GM12878 (cell line): Measurements from ENCODE around the gene PSRC1. TPM values are rescaled to one million over a fixed set of nuclear protein-coding genes. Genes with fewer than 3 reads are reported as not detected.

Experiments
- ATAC-seq: fragments of 200-7000 bp; cut with Tn5 transposase; 3 replicates; pipeline ENCODE4 v1.9.1; 2020; ENCODE audit warnings: mild to moderate bottlenecking, moderate library complexity
- BruUV-seq: library from RNA; stranded (reverse); fragments of 400-500 nt; replicated peaks from 2 replicates; lab custom pipeline; 2021; lab: Mats Ljungman, UMichigan
- CTCF ChIA-PET: fragments of 300-600 bp; sonication (Branson Sonifier 250); formaldehyde crosslinking; extraction: SDS; loops from one replicate; lab custom pipeline; 2021; ENCODE audit warnings: inconsistent platforms; lab: Yijun Ruan, JAX
- POLR2A ChIA-PET: fragments of 350-600 bp; formaldehyde crosslinking; extraction: SDS; loops from one replicate; lab custom pipeline; 2021; ENCODE audit warnings: inconsistent platforms; lab: Charles Lee
- RAD21 ChIA-PET: fragments of 300-600 bp; sonication (Branson Sonifier 250); formaldehyde crosslinking; loops from one replicate; lab custom pipeline; 2023; ENCODE audit warnings: antibody characterized with exemption; ENCODE audit not compliant: unreplicated experiment; lab: Charles Lee
- SMC1A ChIA-PET: fragments of 300-600 bp; sonication (Branson Sonifier 250); formaldehyde crosslinking; loops from one replicate; lab custom pipeline; 2023; ENCODE audit not compliant: unreplicated experiment, uncharacterized antibody; lab: Charles Lee
- DNase-seq: peaks from one replicate; pipeline ENCODE4 v3.0.0-alpha.2; 2011; ENCODE audit warnings: low read depth, low spot score
- FAIRE-seq: peaks from 3 replicates; lab custom pipeline; 2011; peaks lifted over from hg19 to GRCh38; lab: Jason Lieb, UNC
- H2AFZ ChIP-seq: 2 replicates; pipeline ENCODE4 v1.6.0; 2011; ENCODE audit warnings: low read depth, low read length, control low read depth; ENCODE audit not compliant: control insufficient read depth
- H3K27ac ChIP-seq: 2 replicates; pipeline ENCODE4 v1.5.1; 2011; ENCODE audit warnings: control low read depth; ENCODE audit not compliant: control insufficient read depth, insufficient read depth
- H3K27me3 ChIP-seq, 2 experiments: replicated peaks in 1 of 2; 2 replicates each; pipeline versions ENCODE4 v1.6.0 to v1.6.1; 2011; ENCODE audit warnings: low read length in 1 of 2; ENCODE audit not compliant: control insufficient read depth in 2 of 2, insufficient read depth in 2 of 2
- H3K36me3 ChIP-seq, 2 experiments: 2 replicates each; pipeline ENCODE4 v1.5.1; 2011; ENCODE audit warnings: low read length in 1 of 2; ENCODE audit not compliant: control insufficient read depth in 2 of 2, insufficient read depth in 2 of 2
- H3K4me1 ChIP-seq: 2 replicates; pipeline ENCODE4 v1.6.1; 2011; ENCODE audit warnings: mild to moderate bottlenecking, low read length, moderate library complexity, mixed read lengths; ENCODE audit not compliant: control insufficient read depth, insufficient read depth
- H3K4me2 ChIP-seq: 2 replicates; pipeline ENCODE4 v1.6.0; 2011; ENCODE audit warnings: control low read depth; ENCODE audit not compliant: control insufficient read depth, insufficient read depth
- H3K4me3 ChIP-seq: fragments of 200-600 bp; sonication (generic); 2 replicates; pipeline ENCODE4 v1.5.1; 2016
- H3K79me2 ChIP-seq: 2 replicates; pipeline ENCODE4 v1.6.0; 2011; ENCODE audit warnings: low read length; ENCODE audit not compliant: control insufficient read depth, insufficient read depth
- H3K9ac ChIP-seq: 2 replicates; pipeline ENCODE4 v1.8.0; 2011; ENCODE audit warnings: low read length, control low read depth, mixed read lengths; ENCODE audit not compliant: control insufficient read depth, insufficient read depth
- H3K9me3 ChIP-seq: replicated peaks from 3 replicates; pipeline ENCODE4 v1.5.1; 2011; ENCODE audit warnings: mild to moderate bottlenecking, low read length; ENCODE audit not compliant: control insufficient read depth, insufficient read depth
- H4K20me1 ChIP-seq: 2 replicates; pipeline ENCODE4 v1.6.0; 2011; ENCODE audit not compliant: control insufficient read depth, insufficient read depth
- BRCA1 ChIP-seq: IDR thresholded peaks from 2 replicates; pipeline ENCODE4 v1.6.1; 2011; ENCODE audit warnings: low read depth, low read length, improper control_type of control experiment
- EED ChIP-seq: sonication (generic); IDR thresholded peaks from 2 replicates; pipeline ENCODE4 v1.6.1; 2016; ENCODE audit warnings: antibody characterized with exemption, low read depth
- JUNB ChIP-seq: IDR thresholded peaks from 2 replicates; pipeline ENCODE4 v1.6.1; 2016; ENCODE audit warnings: antibody characterized with exemption, mild to moderate bottlenecking
- SMARCA5 ChIP-seq: fragments of 450-650 bp; IDR thresholded peaks from 2 replicates; pipeline ENCODE4 v1.6.1; 2017; ENCODE audit warnings: mild to moderate bottlenecking
- SREBF1 ChIP-seq: IDR thresholded peaks from 2 replicates; pipeline ENCODE4 v1.6.1; 2012; ENCODE audit warnings: mild to moderate bottlenecking, low read length
- whole genome bisulfite sequencing: methylation state at CpG from one replicate; pipeline ENCODE4 v1.1.6; 2016; ENCODE audit warnings: low lambda C conversion rate; ENCODE audit not compliant: insufficient replicate concordance, insufficient coverage; ENCODE audit errors: missing lambda C conversion rate; 5-methylcytosine and 5-hydroxymethylcytosine counted together
- in situ Hi-C: fragments of 300-500 bp; cut with MboI; formaldehyde crosslinking; loops from 9 replicates; pipeline ENCODE4 v1.14.3; 2018; ENCODE audit warnings: mixed read lengths
- intact Hi-C: fragments of 100-400 bp; cut with micrococcal nuclease; formaldehyde crosslinking; loops from one replicate; pipeline ENCODE4 v1.14.2; 2022; ENCODE audit not compliant: unreplicated experiment
- polyA plus RNA-seq, 11 experiments: library from polyadenylated mRNA; depleted of rRNA in 4 of 11; unstranded in 6 of 11; stranded (reverse) in 5 of 11; fragments of >200 nt; fragmentation: Nextera tagmentation in 4 of 11; fragmentation: Illumina TruSeq in 1 of 11; extraction: Ambion mirVana in 4 of 11; extraction: Trizol in 1 of 11; gene quantifications; 1 replicate in 1 of 11; 2 replicates in 10 of 11; pipeline versions ENCODE4 v1.2.1 to v1.2.3, GENCODE V29; 2011 to 2016; ENCODE audit warnings: inconsistent platforms in 2 of 11, missing spikeins in 2 of 11, low read depth in 1 of 11
- total RNA-seq, 4 experiments: library from RNA; depleted of rRNA in 3 of 4; stranded (reverse); fragments of >200 nt in 3 of 4; fragmentation: Illumina TruSeq in 1 of 4; extraction: Trizol in 1 of 4; gene quantifications; 2 replicates each; pipeline versions ENCODE4 v1.2.1 to v1.2.3, GENCODE V29; 2013 to 2021
- TF ChIP-seq, protein P1 (sequence below): IDR thresholded peaks from 2 replicates; pipeline ENCODE4 v1.6.1; 2012; ENCODE audit warnings: mild to moderate bottlenecking, low read depth, low read length

Gene PSRC1
- total and polyA plus RNA-seq, 10 of the 15 experiments (the other 5 are each of a cell fraction or from before 2014, with no cell fraction given), result 1.2 to 11.8 (median 4.9) TPM

DNA sequence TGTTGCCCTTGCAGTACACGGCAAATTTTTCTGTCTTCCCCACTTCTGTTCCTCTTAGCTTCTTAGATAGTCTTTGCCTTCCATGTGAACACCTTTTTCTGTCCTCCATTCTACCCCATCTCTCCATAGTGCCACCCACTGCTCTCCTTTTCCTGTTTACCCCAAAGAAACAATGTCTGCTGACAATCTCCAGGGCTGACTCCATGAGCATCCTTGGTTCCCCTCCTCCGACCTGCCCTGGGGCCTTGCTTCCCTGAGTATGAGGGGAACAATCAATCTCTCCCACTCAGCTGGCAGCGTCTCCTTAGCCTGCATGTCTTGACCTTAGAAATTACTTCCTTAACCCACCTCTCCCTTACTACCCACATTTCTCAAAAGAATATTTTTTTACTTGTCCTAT is 36.2 kb upstream of the PSRC1 start:
- no peaks in the 10 kb centered on the region for H3K36me3 ChIP-seq
- CTCF ChIA-PET, result interaction anchor here (2.1 kb wide), 1 partner anchor 213 kb away, joined by 5 read pairs; no protein-coding TSS in a partner anchor
- H4K20me1 ChIP-seq, result no peaks in the 10 kb centered on the region
- ATAC-seq, result no peak
- TF ChIP-seq, protein P1, sequence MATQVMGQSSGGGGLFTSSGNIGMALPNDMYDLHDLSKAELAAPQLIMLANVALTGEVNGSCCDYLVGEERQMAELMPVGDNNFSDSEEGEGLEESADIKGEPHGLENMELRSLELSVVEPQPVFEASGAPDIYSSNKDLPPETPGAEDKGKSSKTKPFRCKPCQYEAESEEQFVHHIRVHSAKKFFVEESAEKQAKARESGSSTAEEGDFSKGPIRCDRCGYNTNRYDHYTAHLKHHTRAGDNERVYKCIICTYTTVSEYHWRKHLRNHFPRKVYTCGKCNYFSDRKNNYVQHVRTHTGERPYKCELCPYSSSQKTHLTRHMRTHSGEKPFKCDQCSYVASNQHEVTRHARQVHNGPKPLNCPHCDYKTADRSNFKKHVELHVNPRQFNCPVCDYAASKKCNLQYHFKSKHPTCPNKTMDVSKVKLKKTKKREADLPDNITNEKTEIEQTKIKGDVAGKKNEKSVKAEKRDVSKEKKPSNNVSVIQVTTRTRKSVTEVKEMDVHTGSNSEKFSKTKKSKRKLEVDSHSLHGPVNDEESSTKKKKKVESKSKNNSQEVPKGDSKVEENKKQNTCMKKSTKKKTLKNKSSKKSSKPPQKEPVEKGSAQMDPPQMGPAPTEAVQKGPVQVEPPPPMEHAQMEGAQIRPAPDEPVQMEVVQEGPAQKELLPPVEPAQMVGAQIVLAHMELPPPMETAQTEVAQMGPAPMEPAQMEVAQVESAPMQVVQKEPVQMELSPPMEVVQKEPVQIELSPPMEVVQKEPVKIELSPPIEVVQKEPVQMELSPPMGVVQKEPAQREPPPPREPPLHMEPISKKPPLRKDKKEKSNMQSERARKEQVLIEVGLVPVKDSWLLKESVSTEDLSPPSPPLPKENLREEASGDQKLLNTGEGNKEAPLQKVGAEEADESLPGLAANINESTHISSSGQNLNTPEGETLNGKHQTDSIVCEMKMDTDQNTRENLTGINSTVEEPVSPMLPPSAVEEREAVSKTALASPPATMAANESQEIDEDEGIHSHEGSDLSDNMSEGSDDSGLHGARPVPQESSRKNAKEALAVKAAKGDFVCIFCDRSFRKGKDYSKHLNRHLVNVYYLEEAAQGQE, result no peak
- no peak for TF ChIP-seq JUNB
- TF ChIP-seq SREBF1, result no peak
- no peak for TF ChIP-seq EED
- TF ChIP-seq SMARCA5, result no peak
- no peak for TF ChIP-seq BRCA1
- TF ChIP-seq, all 136 proteins: peak for 0
- Histone ChIP-seq H3K27ac (no peak overlapping the region), H3K27me3 (no peaks in the 10 kb centered on the region; a peak in 1 of 4 replicates), H3K9me3 (no peaks in the 10 kb centered on the region), H3K4me2 (no peak overlapping the region), H3K9ac (no peak overlapping the region), H3K4me3 (no peak overlapping the region), H3K4me1 (no peaks in the 10 kb centered on the region), H3K79me2 (no peaks in the 10 kb centered on the region), H2AFZ (no peak overlapping the region)
- intact Hi-C loops, result no loop called here
- ChIA-PET RAD21 (no interaction called here), SMC1A (no interaction called here), POLR2A (no interaction called here)
- no peak for FAIRE-seq
- in situ Hi-C loops, result no loop called here
- WGBS, result 72% methylated on average over 3 of the region's 3 CpGs
- DNase-seq, result no peak
- BruUV-seq, result no TSS peak
